Measurements from ENCODE around the gene IFT22.
"Not testable (repeated sequence)": the region's sequence is repeated elsewhere in the genome, so short reads cannot be mapped to it uniquely, and the experiment has no call there.

IFT22 gene

DNA sequence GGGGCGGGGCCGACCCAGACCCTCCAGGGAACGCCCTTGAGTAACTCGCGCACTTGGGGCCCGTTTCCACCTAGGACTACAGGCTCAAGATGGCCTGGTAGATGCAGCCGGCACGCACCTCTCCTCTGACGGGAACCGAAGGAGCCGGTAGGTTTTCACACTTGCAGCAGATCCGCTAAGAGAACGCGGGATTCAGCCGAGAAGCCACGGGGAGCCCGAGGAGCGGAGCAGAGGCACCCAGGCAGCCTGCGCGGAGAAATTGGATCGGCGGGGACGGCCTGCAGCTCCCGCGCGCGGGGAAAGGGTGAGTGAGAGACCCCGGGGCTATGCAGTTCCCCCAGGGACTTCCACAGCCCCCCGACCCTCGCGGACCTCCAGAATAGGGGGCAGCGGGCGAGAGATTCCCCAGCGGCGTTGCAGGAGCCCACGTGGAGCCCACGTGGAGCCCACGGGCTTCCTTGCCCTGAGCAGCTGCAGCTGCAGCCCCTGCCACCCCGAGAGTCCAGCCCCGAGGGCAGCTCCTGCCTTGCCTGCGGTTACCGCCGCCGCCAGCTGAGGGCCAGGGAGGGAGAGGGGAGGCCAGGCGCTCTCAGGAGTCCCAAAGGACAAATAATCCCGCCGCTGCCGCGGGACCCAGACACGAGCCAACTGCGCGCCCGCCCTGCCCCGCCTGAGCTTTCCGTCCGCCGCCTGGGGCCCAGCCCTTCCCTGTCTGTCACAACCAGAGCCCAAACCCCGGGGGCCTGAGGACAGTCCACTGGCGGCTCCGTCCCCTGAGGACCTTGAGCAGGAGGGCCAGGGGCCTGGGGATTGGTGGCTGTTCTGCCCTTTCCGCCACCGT lies 13.1 kb downstream of the IFT22 start:
- no peak for DNase-seq (ENCODE audit: low read depth)

DNA sequence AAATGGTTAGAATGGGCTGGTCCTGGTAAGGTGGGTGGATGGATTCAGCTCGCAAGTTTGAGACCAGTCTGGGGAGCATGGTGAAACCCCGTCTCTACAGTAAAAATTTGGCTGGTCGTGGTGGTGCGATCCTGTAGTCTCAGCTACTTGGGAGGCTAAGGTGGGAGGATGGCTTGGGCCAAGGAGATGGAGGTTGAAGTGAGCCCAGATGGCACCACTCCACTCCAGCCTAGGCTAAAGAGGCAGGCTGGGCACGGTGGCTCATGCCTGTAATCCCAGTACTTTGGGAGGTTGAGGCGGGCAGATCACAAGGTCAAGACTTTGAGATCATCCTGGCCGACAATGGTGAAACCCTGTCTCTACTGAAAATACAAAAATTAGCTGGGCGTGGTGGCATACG lies 15.3 kb downstream of the IFT22 start:
- DNase-seq (ENCODE audit: low read depth): no peak

DNA sequence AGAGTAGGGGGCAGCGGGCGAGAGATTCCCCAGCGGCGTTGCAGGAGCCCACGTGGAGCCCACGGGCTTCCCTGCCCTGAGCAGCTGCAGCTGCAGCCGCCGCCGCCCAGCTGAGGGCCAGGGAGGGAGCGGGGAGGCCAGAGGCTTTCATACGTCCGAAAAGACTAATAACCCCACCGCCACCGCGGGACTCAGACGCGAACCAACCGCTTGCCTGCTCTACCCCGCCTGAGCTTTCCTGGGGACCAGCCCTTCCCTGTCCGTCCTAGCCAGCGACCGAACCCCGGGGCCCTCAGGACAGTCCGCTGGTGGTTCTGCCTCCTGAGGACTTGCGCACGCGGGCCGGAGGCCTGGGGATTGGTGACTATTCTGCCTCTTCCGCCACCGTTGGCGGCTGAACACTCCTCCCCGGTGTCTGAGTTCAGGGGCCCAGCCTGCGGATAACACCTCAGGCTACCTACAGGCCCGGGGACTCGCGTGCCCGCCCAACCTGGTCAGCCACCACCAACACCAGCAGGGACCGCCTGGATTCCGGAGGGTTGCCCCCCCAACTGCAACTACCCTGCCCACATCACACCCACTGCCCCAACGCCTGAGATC lies 18.4 kb downstream of the IFT22 start:
- DNase-seq (ENCODE audit: low read depth): no peak

DNA sequence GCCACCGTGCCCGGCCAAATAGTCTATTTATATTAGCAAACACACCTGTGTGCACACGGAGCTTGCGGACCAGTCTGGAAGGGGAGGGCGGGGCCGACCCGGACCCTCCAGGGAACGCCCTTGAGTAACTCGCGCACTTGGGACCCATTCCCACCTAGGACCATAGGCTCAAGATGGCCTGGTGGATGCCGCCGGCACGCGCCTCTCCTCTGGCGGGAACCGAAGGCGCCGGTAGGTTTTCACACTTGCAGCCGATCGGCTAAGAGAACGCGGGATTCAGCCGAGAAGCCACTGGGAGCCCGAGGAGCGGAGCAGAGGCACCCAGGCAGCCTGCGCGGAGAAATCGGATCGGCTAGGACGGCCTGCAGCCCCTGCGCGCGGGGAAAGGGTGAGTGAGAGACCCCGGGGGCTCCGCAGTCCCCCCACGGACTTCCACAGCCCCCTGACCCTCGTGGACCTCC lies 18.9 kb downstream of the IFT22 start:
- DNase-seq (ENCODE audit: low read depth): no peak

DNA sequence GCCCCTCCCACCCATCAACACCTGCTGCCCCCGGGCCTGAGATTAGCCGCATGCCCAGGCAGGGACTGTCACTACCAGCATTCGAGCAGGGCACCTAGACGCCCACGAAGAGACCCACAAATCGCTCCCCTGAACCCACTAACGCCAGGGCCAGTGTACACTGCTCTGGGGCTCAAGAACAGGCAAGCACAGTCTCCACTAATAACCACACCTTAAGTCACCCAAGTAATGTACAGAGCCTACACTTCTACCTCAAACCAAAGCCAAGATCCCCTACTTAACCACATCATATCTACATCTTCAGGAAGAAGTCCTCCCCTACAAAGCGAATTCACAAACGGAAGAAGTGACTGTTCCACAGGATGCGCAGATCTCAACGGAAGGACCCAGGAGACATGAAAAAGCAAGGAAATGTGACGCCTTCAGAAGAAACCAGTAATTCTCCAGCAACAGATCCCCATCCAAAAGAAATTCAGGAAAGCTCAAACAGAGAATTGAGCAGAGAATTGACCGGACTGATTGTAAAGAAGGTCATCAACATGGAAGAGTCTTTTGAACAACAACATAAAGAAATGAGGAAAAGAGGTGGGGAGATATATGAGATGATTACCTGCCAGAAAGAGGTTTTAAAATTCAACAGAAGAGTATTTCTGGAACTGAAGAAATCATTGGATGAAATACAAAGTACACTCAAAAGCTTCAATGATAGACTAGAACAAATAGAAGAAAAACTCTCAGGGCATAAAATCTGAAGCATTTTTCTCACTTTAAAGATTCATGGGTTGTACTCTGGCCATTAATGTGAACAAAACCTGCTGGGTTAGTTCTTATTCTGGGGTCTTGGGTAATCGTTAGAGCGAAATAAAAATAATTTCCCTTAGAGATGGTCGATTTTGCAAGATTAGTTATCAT lies 20.9 kb downstream of the IFT22 start:
- DNase-seq (ENCODE audit: low read depth): no peak

DNA sequence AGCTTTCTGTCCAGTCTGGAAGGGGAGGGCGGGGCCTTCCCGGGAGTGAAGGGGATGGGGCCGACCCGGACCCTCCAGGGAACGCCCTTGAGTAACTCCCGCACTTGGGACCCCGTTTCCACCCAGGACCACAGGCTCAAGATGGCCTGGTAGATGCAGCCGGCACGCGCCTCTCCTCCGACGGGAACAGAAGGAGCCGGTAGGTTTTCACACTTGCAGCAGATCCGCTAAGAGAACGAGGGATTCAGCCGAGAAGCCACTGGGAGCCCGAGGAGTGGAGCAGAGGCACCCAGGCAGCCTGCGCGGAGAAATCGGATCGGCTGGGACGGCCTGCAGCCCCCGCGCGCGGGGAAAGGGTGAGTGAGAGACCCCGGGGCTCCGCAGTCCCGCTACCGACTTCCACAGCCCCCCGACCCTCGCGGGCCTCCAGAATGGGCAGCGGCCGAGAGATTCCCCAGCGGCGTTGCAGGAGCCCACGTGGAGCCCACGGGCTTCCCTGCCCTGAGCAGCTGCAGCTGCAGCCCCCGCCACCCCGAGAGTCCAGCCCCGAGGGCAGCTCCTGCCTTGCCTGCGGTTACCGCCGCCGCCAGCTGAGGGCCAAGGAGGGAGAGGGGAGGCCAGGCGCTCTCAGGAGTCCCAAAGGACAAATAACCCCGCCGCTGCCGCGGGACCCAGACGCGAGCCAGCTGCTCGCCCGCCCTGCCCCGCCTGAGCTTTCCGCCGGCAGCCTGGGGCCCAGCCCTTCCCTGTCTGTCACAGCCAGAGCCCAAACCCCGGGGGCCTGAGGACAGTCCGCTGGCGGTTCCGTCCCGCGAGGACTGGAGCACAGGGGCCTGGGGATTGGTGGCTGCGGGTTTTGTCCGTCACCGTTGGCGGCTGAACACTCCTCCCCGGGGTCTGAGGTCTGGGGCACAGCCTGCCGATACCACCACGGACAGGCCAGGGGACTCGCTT lies 21.8 kb downstream of the IFT22 start:
- no peak for DNase-seq (ENCODE audit: low read depth)

DNA sequence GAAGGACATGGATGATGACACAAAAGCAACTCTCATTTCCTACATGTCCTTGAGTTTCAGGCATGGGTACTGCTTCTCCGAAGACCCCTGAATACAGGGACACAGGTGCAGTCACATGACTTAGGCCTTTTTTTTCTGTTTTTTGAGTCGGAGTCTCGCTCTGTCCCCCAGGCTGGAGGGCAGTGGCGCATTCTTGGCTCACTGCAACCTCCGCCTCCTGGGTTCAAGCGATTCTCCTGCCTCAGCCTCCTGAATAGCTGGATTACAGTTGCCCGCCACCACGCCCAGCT lies 26.8 kb downstream of the IFT22 start:
- DNase-seq (ENCODE audit: low read depth): no peak

DNA sequence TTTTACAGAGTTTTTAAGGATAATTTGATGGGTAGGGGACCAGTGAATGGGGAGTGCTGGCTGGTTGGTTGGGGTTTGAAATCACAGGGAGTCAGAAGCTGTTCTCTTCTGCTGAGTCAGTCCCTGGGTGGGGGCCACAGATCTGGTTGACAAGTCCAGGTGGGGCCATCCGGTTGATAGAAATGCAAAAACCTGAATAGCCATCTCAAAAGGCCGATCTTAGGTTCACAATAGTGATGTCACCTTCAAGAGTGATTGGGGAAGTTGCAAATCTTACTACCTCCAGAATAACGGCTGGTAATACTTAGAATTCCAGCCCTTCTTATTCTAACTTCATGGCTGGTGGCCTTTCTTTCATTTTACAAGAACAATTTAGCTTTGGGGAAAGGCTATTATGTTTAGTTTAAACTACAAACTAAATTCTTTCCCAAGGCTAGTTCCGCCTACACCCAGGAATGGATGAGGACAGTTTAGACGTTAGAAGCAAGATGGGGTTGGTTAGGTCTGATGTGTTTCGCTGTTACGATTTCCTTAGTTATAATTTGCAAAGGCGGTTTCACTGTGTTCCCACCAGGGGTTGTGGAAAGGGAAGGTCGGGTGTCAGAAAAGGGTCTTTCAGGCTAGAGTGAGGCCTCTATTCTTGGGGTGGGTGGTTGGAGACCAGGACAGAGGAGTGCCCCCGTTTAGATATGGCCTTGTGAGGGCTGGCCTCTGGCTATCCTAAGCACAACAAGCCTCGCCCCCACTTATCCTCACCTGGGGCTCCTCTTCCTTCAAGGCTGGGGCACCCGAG lies 27.4 kb downstream of the IFT22 start:
- no peak for DNase-seq (ENCODE audit: low read depth)

DNA sequence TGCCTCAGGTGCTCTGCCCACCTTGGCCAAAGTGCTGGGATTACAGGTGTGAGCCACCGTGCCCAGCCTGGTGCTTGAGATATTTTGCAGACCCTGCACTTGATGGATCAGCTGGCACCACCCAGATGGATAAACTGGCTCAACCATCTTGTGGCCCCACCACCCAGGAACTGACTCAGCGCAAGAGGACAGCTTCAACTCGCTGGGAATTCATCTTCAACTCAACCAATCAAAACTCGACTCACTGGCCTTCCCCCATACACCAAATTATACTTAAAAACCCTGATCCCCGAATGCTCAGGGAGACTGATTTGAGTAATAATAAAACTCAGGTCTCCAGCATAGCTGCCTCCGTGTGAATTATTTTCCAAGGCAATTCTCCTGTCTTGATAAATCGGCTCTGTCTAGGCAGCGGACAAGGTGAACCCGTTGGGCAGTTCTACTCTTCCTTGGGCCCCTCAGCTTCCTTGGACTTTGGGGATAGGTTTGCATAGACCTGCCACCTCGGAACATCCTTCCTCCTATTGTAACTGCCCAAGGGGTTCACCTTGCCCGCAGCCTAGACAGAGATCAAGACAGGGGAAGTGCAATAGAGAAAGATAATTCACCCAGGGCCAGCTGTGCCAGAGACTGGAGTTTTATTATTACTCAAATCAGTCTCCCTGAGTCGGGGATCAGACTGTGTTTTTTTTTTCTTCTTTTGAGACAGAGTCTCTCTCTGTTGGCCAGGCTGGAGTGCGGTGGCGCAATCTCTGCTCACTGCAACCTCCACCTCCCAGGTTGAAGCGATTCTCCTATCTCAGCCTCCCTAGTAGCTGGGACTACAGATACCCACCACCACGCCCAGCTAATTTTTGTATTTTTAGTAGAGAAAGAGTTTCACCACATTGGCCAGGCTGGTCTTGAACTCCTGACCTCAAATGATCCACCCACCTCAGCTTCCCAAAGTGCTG lies 28.3 kb downstream of the IFT22 start:
- DNase-seq (ENCODE audit: low read depth): not testable (repeated sequence)

DNA sequence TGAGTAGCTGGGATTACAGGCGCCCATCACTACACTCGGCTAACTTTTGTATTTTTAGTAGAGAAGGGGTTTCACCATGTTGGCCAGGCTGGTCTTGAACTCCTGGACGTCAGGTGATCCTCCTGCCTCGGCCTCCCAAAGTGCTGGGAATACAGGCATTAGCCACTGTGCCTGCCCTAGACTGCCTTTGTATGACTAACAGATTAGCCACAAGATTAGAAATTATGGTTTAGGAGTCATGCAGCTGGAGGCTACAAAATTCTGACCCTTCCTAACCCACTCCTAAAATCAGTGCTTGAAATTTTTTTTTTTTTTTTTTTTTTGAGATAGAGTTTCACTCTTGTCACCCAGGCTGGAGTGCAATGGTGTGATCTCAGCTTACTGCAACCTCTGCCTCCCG lies 29.0 kb downstream of the IFT22 start:
- not testable (repeated sequence) for DNase-seq (ENCODE audit: low read depth)

DNA sequence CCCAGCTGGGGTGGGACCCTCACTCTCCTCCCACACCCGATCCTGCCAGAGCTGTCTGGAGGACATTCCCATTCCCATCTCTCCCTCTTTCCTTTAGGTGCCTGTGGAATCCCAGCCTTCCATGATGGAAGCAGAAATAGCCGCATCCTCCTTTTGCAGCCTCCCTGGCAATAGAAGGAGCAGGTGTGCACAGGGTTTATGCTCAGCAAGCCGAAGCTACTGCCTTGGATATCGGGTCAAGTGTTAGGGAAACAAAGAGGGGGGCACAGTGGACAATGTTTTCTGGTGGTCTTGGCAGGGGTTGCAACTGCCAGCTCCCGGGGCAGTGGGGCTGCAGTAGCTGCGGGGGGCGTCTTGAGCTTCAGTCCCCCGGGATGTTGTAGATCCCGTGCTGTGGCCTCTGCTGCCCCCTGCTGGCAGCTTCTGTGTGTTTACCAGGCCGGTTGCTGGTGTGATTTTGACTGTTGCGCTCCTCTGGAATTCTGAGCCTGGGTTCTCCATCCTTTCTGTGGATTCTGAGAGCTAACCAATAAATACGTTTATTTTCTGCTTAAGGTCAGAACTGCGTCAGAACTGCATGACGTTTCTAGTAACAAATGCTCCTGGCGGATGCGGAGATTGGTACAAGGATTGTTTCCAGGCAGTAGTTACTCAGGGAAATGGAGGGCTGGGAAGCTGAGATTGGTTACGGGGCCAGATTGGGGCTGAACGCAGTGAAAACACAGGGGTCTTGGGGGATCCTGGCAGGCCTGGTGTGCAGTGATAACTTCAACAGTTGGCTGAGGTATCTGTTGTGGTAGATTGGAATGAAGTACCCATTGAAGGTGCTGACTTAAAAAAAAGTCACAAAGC lies 31.2 kb downstream of the IFT22 start:
- DNase-seq (ENCODE audit: low read depth): not testable (repeated sequence)

DNA sequence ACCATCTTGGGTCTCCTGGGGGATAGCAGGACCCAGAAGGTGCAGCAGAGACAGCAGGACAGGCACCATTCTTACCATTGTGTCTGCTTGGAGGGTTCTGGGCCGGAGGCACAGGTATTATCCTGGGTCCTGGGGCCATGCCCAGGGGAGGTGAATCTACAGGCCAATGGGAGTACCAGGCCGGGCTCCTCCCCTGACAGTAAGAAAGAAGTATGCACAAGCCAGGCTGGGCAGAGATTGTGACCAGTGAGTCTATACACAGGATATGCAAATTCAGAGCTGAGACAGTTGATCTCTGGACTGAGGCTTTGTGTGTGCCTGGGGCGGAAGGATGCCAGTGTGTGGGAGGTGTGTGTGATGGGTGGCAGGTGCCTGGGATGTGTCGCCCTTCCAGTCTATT lies 31.9 kb downstream of the IFT22 start:
- not testable (repeated sequence) for DNase-seq (ENCODE audit: low read depth)

DNA sequence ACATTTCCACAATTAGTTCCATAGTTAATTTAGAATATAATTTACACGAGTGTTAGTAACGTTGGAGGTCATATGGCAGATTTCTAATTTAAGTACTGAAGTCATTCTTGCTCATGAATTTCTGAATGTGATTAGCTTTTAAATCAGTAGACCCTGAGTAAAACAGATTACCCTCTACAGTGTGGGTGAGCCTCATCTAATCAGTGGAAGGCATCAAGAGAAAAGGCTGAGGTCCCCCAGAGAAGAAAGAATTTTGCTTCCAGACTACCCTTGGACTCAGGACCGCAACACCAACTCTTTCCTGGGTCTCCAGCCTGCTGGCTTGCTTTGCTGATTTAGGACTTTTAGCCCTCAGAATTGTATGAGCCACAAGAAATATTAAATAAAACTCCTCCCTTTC lies 33.2 kb downstream of the IFT22 start:
- no peak for DNase-seq (ENCODE audit: low read depth)

DNA sequence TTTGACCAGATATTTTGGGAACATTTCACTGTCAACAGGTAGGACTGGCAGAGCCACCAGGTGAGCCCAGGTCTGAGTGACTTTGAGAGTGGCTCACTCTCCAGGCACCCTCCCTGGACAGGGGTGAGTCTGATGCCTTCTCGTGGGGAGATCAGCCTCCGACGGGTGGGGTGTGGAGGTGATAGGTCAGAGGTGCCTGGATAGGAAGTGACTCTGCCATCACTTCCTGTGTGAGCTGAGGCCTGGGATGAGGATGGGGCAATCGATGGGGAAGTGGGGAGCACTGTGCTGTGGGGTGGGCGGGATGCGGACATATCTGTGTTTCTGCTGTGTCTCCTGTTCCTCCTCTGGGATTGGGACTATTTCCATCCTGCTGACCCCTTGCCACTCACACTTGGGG lies 34.6 kb downstream of the IFT22 start:
- no peak for DNase-seq (ENCODE audit: low read depth)

DNA sequence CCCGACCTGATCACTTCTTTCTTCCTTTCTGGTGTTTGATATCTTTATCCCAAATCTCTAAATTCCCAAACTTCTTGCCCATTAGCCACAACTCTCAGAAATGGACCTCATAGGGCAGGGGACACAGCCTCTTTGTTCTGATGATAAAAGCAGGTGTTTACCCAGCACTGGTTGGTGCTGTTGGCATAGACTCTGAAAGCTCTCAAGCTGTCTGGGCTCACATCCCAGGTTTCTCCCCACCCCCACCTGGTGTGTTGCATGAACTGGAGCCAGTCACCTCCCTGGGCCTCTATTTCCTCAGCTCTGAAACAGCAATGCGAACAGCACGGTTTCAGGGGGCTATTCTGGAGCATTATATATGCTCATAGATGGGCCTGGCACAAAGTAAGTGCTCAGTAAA lies 35.7 kb downstream of the IFT22 start:
- DNase-seq (ENCODE audit: low read depth): not testable (repeated sequence)

DNA sequence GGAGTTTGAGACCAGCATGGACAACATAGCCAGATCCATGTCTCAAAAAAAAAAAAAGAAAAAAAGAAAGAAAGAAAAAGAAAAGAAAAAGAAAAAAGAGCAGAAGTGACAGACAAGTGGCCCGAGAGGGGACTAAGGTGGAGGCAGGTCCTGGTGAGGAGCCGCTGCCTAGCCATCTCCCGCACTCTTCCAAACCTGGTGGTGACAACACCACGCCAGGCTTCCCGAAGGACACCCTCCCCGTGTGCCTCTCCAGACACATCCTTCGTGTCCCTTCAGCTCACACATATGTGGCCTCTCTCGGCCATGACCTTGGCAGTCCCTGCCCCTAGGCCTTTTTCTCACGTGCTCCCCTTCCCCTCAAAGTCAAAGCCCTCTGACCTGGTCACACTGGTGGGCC lies 36.4 kb downstream of the IFT22 start:
- DNase-seq (ENCODE audit: low read depth): no peak

DNA sequence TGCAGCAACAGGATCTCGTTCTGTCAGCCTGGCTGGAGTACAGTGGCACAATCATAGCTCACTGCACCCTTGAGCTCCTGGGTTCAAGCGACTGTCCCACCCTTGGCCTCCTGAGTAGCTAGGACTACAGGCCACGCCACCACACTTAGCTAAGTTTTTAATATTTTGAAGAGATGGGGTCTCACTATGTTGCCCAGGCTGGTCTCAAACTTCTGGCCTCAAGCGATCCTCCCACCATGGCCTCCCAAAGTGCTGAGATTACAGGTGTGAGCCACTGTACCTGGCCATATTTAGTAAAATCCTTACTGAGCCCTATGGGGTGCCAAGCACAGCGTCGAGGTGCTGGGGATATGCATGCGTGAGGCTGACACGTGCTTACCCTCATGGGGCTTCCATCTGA lies 40.7 kb downstream of the IFT22 start:
- DNase-seq (ENCODE audit: low read depth): not testable (repeated sequence)

DNA sequence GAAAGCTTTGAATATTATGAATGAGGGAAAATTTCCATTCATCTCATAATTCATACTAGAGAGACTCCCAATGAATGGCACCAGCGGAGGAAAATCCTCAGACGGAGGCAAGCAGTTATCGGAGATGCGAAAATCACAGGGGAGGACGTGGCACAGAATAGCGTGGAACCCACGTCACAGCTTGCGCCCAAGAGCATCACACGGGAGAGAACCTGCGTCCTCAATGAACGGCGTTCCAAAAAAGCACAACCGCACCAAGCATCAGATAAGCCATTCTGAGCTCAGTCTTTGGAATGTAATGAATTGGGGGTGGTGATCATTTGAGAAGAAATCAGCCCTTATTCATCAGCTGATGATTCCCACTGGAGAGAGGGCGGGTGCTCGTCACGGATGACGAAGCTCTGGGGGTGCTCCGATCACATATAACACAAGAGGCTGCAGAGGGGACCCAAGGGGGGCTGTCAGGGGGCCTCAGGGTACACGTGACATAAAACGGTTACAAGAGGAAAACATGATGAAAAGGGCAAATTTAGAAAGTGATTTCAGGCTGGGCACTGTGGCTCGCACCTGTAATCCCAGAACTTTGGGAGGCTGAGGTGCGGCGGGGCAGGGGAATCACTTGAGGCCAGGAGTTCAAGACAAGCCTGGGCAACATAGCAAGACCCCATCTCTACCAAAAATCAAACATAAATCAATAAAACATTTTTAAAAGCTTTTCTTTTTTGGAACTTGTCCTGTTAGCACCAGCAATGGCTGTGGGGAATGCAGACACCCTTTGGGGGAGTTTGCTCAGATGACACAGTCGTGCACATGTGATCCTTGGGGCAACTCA lies 42.9 kb downstream of the IFT22 start:
- DNase-seq (ENCODE audit: low read depth): no peak
